ENCODE results near the gene SNAPC3.

SNAPC3 gene

DNA sequence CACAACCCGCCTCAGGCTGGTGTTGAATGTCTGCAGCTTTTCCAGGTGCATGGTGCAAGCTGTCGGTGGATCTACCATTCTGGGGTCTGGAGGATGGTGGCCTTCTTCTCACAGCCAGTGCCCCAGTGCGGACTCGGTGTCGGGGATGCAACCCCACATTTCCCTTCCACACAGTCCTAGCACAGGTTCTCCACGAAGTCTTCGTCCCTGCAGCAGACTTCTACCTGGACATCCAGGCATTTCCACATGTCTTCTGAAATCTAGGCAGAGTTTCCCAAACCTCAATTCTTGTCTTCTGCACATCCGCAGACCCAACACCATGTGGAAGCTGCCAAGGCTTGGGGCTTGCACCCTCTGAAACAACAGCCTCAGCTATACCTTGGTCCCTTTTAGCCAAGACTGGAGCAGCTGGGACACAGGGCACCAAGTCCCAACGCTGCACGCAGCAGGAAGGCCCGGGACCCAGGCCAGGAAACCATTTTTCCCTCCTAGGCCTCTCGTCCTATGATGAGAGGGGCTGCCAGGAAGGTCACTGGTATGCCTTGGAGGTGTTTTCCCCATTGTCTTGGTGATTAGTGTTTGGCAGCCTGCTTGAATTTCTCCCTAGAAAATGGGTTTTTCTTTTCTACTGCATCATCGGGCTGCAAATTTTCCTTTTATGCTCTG, 69.9 kb downstream of the SNAPC3 start:
- Histone ChIP-seq H3K9me3 (ENCODE audit: control insufficient read depth, low read length) (no peaks in the 10 kb centered on the region), H3K4me1 (ENCODE audit: control insufficient read depth, insufficient read depth, low read length) (no peaks in the 10 kb centered on the region), H3K4me3 (ENCODE audit: low read length) (no peak overlapping the region), H3K9ac (ENCODE audit: low read length) (no peak overlapping the region), H3K36me3 (ENCODE audit: control insufficient read depth, insufficient read depth, low read length, severe bottlenecking) (no peaks in the 10 kb centered on the region), H3K27me3 (replicated peaks; ENCODE audit: control insufficient read depth, insufficient read depth, low read length) (no peaks in the 10 kb centered on the region)
- DNase-seq (ENCODE audit: low read depth) = no peak

DNA sequence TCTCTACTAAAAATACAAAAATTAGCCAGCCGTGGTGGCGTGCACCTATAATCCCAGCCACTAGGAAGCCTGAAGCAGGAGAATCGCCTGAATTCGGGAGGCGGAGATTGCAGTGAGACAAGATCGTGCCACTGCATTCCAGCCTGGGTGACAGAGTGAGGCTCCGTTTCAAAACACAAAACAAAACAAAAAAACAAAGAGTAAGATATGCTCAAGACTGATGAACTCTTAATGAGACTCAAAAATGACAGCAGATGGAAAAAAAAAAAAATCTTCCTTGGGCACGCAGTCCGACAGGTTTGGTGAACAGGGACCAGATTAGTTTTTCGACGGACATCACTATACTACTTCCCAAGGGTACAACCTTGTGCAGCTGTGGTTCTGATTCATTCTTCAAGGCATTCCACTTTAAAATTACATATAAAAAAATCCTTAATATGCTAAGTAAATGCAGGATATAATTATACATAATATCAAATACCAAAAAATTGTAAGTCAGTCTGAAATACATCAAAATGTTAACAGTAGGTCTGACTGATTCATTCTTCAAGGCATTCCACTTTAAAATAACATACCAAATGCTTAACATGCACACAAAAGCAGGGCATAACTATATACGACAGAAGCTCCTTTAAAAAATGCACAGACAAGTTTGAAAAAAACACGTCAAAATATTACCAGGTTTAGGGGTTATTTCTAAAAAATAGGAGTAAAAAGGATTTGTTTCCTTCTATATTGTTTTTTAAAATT, 75.7 kb downstream of the SNAPC3 start:
- peak; percentile 46 for DNase-seq (ENCODE audit: low read depth)
- H3K4me1 ChIP-seq (ENCODE audit: control insufficient read depth, insufficient read depth, low read length) = no peaks in the 10 kb centered on the region
- H3K9me3 ChIP-seq (ENCODE audit: control insufficient read depth, low read length) = no peaks in the 10 kb centered on the region
- no peak overlapping the region for H3K4me3 ChIP-seq (ENCODE audit: low read length)
- H3K36me3 ChIP-seq (ENCODE audit: control insufficient read depth, insufficient read depth, low read length, severe bottlenecking) = no peaks in the 10 kb centered on the region
- no peaks in the 10 kb centered on the region for H3K27me3 ChIP-seq (replicated peaks; ENCODE audit: control insufficient read depth, insufficient read depth, low read length)
- no peak overlapping the region for H3K9ac ChIP-seq (ENCODE audit: low read length)

DNA sequence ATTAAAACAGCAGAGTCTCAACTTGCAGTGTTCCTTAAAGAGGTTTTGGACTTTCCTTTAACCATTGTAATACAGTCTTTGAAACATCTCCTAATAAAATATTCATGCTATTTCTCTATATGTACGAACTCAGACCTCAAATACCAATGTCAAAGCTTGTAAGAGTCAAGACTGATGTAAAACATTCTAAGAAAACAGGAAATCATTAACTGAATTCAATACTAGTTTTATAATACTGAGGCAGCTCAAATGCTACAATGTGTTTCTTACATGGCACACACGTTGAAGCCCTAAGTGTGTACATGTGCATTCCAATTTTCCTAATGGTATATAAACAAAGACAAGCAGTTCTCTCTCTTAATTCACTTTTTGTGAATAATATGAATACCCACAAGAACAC, 76.5 kb downstream of the SNAPC3 start:
- Histone ChIP-seq H3K27me3 (replicated peaks; ENCODE audit: control insufficient read depth, insufficient read depth, low read length) (no peaks in the 10 kb centered on the region), H3K4me1 (ENCODE audit: control insufficient read depth, insufficient read depth, low read length) (no peaks in the 10 kb centered on the region), H3K4me3 (ENCODE audit: low read length) (no peak overlapping the region), H3K36me3 (ENCODE audit: control insufficient read depth, insufficient read depth, low read length, severe bottlenecking) (no peaks in the 10 kb centered on the region), H3K9me3 (ENCODE audit: control insufficient read depth, low read length) (no peaks in the 10 kb centered on the region), H3K9ac (ENCODE audit: low read length) (no peak overlapping the region)
- peak; percentile 52 for DNase-seq (ENCODE audit: low read depth)

DNA sequence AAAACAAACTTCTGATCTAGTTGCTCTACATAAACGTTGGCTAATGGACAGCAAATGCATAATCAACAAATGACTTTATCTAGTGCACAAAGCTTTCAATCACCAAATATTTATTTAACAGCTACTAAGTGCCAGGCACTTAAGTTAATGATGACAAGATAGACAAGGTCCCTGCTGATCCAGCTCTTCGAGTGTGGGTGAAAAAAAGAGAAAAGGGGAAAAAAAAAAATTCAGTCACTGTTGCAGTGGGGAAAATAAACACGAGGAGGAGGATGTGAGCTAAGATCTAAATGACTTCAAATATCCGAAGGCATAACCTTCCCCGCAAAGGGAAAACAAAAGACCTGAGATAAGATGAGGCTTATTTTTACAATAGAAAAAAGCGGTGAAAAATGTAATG, 78.5 kb downstream of the SNAPC3 start:
- Histone ChIP-seq H3K4me3 (ENCODE audit: low read length) (no peak overlapping the region), H3K36me3 (ENCODE audit: control insufficient read depth, insufficient read depth, low read length, severe bottlenecking) (peaks cover 9% of the 10 kb centered on the region), H3K4me1 (ENCODE audit: control insufficient read depth, insufficient read depth, low read length) (no peaks in the 10 kb centered on the region), H3K27me3 (replicated peaks; ENCODE audit: control insufficient read depth, insufficient read depth, low read length) (no peaks in the 10 kb centered on the region), H3K9ac (ENCODE audit: low read length) (no peak overlapping the region), H3K9me3 (ENCODE audit: control insufficient read depth, low read length) (no peaks in the 10 kb centered on the region)
- no peak for DNase-seq (ENCODE audit: low read depth)

DNA sequence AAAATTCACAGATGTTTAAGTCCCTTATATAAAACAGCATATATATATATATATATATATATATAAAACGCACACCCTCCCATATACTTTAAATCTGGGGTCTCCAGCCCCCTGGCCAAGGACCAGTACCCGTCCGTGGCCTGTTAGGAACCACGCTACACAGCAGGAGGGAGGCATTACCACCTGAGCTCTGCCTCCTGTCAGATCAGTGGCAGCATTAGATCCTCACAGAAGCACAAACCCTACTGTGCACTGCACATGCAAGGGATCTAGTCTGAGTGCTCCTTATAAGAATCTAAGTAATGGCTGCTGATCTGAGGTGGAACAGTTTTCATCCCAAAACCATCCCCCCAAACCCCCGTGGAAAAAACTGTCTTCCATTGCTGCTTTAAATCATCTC, 79.1 kb downstream of the SNAPC3 start:
- no peaks in the 10 kb centered on the region for H3K9me3 ChIP-seq (ENCODE audit: control insufficient read depth, low read length)
- H3K9ac ChIP-seq (ENCODE audit: low read length) = no peak overlapping the region
- no peak overlapping the region for H3K4me3 ChIP-seq (ENCODE audit: low read length)
- H3K27me3 ChIP-seq (replicated peaks; ENCODE audit: control insufficient read depth, insufficient read depth, low read length) = no peaks in the 10 kb centered on the region
- DNase-seq (ENCODE audit: low read depth) = no peak
- H3K4me1 ChIP-seq (ENCODE audit: control insufficient read depth, insufficient read depth, low read length) = no peaks in the 10 kb centered on the region
- peaks cover 12% of the 10 kb centered on the region for H3K36me3 ChIP-seq (ENCODE audit: control insufficient read depth, insufficient read depth, low read length, severe bottlenecking)

DNA sequence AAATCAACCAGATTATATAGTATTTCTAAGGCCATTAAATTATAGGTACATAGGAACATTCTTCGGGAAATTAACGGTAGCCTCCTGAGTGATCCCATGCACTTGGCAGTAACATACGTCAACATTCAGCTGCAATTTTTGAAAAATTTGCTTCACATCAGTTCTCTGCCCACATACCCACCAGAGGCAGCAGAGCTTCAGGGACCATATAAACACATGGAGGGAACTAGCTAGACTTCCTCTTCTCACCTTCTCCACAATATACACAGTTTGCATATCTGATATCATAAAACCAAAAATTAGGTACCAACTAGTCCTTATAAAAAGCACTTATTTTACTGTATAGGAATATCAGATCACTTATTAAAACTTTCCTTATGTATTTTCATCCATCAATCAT, 83.2 kb downstream of the SNAPC3 start:
- no peaks in the 10 kb centered on the region for H3K9me3 ChIP-seq (ENCODE audit: control insufficient read depth, low read length)
- H3K4me3 ChIP-seq (ENCODE audit: low read length) = no peak overlapping the region
- H3K36me3 ChIP-seq (ENCODE audit: control insufficient read depth, insufficient read depth, low read length, severe bottlenecking) = peaks cover 12% of the 10 kb centered on the region
- DNase-seq (ENCODE audit: low read depth) = no peak
- H3K27me3 ChIP-seq (replicated peaks; ENCODE audit: control insufficient read depth, insufficient read depth, low read length) = no peaks in the 10 kb centered on the region
- peaks cover 6% of the 10 kb centered on the region for H3K4me1 ChIP-seq (ENCODE audit: control insufficient read depth, insufficient read depth, low read length)
- H3K9ac ChIP-seq (ENCODE audit: low read length) = no peak overlapping the region

DNA sequence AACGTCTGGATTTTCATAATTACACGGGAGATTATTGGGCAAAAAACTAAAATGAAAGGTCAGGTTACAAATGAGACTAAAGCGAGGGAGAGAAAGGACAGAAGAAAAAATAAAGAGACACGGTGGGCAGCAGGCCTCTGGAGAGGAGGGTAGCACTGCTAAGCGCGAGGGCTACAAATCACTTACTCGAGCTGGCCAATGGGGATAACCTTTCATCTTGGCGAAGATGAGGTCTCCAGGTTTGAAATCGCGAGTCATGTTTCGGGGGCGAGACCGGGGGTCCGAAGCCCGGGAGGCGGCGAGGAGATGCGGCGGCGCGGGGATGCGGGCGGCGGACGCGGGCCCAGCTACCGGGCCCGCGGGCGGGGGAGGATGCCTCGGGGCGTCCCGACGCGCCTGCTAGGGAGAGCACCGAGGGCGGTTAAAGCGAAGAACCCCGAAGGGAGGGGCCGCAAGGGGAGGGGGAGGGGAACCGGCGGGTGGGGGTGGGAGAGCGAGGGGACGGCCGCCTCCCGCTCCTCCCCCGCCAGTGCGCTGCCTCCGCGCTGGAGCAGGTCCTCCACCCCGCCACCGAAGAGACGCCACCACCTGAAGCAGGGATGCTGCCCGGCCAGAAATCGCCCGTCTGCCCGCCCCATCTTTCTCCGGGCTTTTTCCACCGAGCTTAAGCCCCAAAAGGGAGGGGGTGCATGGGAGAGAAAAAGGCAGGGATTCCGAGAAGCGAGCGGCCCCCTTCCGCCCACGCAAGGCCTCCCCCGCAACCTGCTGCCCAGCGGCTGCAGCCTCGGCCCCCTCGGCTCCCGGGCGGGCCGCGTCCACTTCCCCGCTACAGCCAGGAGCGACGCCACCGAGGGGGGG, 87.5 kb downstream of the SNAPC3 start:
- DNase-seq (ENCODE audit: low read depth) = peak; percentile 59
- peaks cover 6% of the 10 kb centered on the region for H3K4me1 ChIP-seq (ENCODE audit: control insufficient read depth, insufficient read depth, low read length)
- H3K4me3 ChIP-seq (ENCODE audit: low read length) = peak overlapping the region; percentile 92
- peaks cover 12% of the 10 kb centered on the region for H3K36me3 ChIP-seq (ENCODE audit: control insufficient read depth, insufficient read depth, low read length, severe bottlenecking)
- H3K9ac ChIP-seq (ENCODE audit: low read length) = peak overlapping the region; percentile 95
- H3K27me3 ChIP-seq (replicated peaks; ENCODE audit: control insufficient read depth, insufficient read depth, low read length) = no peaks in the 10 kb centered on the region
- no peaks in the 10 kb centered on the region for H3K9me3 ChIP-seq (ENCODE audit: control insufficient read depth, low read length)

DNA sequence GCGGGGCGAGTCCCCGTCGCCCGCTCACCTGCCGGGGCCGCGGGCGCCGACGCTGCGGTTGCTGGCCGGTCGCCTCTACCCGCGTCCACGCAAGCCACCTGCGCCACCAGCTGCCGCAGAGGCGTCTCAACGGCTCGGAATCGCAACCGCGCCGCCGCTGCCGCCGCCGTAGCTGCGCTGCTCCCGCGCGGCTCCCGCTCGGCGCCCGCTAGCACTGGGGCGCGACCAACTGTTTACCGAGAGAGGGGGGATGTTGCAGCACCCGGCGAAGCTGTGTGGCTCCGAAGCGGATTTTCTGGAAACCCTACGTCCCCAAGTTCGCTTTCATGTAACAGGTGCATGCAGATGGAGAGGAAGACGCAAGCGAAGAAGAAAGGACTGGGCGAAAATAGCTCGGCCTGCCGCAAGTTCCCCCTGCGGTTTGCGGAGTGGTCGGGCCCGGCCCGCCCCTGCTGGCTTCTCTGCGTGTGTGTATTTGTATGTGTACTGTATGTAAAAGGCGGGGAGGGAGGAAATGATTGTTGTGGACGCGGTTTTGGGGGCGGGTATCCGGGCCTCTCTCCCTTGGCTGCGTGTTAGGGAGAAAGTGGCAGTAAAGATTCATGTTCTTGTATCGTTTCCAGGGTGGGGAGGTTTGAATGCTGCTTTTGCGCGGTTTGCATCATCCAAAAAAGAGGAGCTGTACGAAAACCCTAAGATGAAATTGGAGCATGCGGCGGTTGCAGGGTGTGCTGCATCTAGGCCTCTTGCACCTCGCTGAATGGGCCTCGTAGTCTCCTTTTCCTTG, 88.3 kb downstream of the SNAPC3 start, which contains the start of gene PSIP1:
PSIP1 (minus strand) TSS at position 182 of the 787 bp plus-strand sequence. CDS start 782 bp downstream, outside the sequence.
- no peaks in the 10 kb centered on the region for H3K27me3 ChIP-seq (replicated peaks; ENCODE audit: control insufficient read depth, insufficient read depth, low read length)
- H3K4me1 ChIP-seq (ENCODE audit: control insufficient read depth, insufficient read depth, low read length) = peaks cover 6% of the 10 kb centered on the region
- peaks cover 5% of the 10 kb centered on the region for H3K36me3 ChIP-seq (ENCODE audit: control insufficient read depth, insufficient read depth, low read length, severe bottlenecking)
- peak within 1 kb of the TSS; percentile 92 for H3K4me3 ChIP-seq (ENCODE audit: low read length)
- no peaks in the 10 kb centered on the region for H3K9me3 ChIP-seq (ENCODE audit: control insufficient read depth, low read length)
- peak; percentile 86 for DNase-seq (ENCODE audit: low read depth)
- H3K9ac ChIP-seq (ENCODE audit: low read length) = peak within 1 kb of the TSS; percentile 95

Data from adipocyte (in vitro differentiated cells).